GM19463 (cell line): ENCODE results near the gene MIGA2.

Experiments used
- ATAC-seq: cut with Tn5 transposase; IDR thresholded peaks from one replicate; pipeline ENCODE4 v1.9.1; 2021; ENCODE audit warnings: mild to moderate bottlenecking, moderate library complexity; ENCODE audit not compliant: unreplicated experiment

MIGA2 gene

GRCh38 chr9:129036923-129037766 lies 719 bp downstream of the MIGA2 start:
- ATAC-seq, result no peak

GRCh38 chr9:129037767-129038098 lies 1.3 kb downstream of the MIGA2 start:
- no peak for ATAC-seq

- ATAC-seq, result no peak
Measured at GRCh38 chr9:129038109-129038852, 1.9 kb downstream of the MIGA2 start.

- no peak for ATAC-seq
Measured at GRCh38 chr9:129040113-129040643, 3.8 kb downstream of the MIGA2 start.

- no peak for ATAC-seq
Measured at GRCh38 chr9:129042016-129042415, 5.6 kb downstream of the MIGA2 start.

- ATAC-seq, result no peak
Measured at GRCh38 chr9:129052592-129052991, 16.2 kb downstream of the MIGA2 start.

GRCh38 chr9:129053020-129053419 lies 16.6 kb downstream of the MIGA2 start:
- no peak for ATAC-seq

GRCh38 chr9:129054163-129054851 lies 17.9 kb downstream of the MIGA2 start:
- no peak for ATAC-seq

- no peak for ATAC-seq
Measured at GRCh38 chr9:129058965-129059795, 22.8 kb downstream of the MIGA2 start.

- ATAC-seq, result no peak
Measured at GRCh38 chr9:129059796-129060785, 23.7 kb downstream of the MIGA2 start.

- ATAC-seq, result no peak
Measured at GRCh38 chr9:129060991-129061390, 24.6 kb downstream of the MIGA2 start.

- ATAC-seq, result no peak
Measured at GRCh38 chr9:129063061-129063460, 26.6 kb downstream of the MIGA2 start.

GRCh38 chr9:129064499-129064908 lies 28.1 kb downstream of the MIGA2 start:
- ATAC-seq, result no peak

- ATAC-seq, result no peak
Measured at GRCh38 chr9:129068110-129068509, 31.7 kb downstream of the MIGA2 start.

GRCh38 chr9:129068990-129069861 lies 32.8 kb downstream of the MIGA2 start:
- peak; percentile 54 for ATAC-seq

- ATAC-seq, result no peak
Measured at GRCh38 chr9:129069862-129070641, 33.6 kb downstream of the MIGA2 start.

- ATAC-seq, result no peak
Measured at GRCh38 chr9:129070696-129071525, 34.5 kb downstream of the MIGA2 start.
